T-helper 22 cell (primary cell): Measurements from ENCODE around the gene FREM1.

Experiments used
- DNase-seq: peaks from one replicate; pipeline ENCODE4 v3.0.0-alpha.2; 2020; ENCODE audit warnings: low read depth

FREM1 gene

DNA sequence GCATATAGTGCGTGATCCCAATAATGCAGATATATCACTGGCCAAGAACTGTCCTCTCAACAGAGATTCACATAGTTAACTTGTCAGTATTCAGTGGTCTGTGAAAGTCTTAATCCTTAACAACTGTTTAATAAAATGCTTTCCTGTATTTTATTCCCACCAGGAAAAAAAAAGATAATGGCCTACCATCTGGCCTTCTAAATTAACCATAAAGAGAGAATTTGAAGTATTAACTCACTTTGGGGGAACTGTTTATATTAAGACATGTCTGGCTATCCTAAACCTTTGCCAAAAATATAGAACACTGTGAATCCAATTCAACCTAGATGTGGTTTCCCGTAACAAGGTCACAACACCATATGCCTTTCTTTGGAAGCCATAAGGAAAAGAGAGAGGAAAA is 818 bp upstream of the FREM1 start:
- no peak for DNase-seq

DNA sequence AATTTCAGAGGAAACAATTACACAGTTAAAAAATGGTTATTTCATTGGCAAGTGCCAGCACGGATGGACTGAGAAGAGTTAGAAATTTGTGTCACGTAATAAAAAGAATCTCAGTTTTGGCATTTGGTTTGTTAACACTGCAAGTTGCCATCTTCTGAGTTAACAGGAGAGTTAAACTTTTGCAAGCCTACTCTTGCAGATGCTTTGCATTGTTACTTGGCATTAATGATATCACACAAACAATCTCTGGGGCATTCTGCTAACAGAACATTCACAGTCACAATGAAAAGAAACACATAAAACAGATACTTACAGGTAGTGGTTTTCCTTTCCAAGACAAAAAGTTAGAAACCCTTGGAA is 647 bp downstream of the FREM1 start:
- DNase-seq, result no peak

DNA sequence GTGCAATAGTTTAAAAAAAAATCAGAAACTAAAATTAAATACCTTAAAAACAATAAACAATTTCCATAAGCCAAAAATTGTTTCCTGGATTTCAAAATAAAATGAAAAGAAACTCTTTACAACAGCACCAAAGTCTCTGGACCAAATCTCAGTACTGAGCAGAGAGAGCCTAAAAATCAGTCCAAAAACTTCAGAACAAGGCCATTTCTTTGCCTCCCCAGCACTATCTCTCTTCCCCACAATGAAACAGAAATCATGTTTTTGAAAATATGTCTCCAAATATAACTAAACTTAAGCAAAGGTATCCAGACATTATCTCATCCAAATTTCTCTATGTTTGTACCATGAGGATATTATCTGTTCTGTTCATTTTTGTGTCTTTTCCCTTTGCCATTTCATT is 1.0 kb downstream of the FREM1 start:
- no peak for DNase-seq

DNA sequence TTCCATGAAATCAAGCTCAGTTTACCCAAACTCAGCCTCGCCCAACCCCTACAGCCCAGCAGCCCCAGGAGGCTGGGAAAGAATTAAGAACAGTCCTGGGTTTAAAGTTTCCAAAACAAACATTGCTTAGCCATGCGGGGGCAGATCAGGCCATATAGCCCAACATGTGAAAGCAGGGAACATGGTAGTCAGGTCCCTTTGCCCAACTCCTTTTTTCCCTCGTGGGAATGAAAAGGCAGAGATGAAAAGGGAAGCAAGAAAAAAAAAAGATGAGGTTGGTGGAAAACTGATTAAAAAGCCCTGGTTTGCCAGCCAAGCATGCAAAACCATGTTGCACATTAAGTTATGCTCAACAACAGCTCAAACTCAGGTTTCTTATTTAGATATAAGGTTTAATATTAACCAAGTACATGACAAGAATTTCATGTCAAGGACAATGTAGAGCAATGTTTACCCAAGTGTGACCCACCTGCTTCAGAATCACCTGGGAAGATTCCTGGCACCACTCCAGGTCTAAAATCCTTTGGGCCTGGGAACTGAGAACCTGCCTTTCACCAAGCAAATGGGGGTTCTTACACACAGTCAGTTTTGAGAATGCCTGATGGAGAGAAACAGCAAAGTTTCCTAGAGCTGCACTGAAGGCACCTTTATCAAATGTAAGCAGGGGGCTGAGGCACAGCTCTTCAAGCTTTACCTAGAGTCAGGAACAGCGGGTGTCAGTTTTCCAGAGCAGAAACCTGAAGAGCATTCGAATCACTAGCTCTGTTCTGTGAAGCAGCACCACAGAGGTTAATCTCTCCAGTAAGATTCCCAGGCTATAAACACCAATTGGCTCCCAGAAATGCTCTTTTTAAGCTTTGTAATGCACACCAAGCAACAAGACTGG is 1.7 kb downstream of the FREM1 start:
- DNase-seq, result no peak

DNA sequence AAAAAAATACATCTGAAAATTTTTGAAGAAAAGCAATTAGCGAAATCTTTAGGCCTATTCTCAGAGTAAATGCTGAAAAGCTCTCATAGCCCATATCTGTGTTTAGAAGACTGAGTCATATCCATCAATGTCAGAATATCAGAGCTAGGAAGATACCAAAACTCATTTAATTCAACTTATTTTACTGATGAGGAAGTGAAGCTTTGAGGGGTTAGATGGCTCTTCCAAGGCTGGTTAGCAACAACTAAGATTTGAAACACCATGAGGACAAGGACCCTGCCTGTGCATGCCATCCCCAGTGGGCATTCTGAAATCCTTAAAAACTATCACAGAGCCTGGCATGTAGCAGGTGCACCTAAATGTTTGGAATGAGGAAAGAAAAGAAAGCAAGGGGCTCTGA is 2.5 kb downstream of the FREM1 start:
- no peak for DNase-seq

DNA sequence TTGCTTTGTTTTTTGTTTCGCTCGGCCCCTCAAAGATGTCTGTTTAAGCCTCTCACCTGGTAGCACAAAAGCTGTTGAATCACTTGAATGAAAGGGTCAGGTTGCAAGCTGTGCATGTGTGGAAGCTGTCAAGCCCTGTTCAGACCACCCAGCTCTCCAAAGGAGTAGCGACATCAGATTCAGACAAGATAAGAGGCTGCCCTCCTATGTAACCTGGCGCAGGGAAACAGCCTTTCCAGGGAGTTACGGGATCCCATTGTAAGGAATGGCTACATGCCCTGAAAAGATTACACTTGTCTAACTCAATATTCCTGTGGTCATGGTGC is 2.9 kb downstream of the FREM1 start:
- no peak for DNase-seq

DNA sequence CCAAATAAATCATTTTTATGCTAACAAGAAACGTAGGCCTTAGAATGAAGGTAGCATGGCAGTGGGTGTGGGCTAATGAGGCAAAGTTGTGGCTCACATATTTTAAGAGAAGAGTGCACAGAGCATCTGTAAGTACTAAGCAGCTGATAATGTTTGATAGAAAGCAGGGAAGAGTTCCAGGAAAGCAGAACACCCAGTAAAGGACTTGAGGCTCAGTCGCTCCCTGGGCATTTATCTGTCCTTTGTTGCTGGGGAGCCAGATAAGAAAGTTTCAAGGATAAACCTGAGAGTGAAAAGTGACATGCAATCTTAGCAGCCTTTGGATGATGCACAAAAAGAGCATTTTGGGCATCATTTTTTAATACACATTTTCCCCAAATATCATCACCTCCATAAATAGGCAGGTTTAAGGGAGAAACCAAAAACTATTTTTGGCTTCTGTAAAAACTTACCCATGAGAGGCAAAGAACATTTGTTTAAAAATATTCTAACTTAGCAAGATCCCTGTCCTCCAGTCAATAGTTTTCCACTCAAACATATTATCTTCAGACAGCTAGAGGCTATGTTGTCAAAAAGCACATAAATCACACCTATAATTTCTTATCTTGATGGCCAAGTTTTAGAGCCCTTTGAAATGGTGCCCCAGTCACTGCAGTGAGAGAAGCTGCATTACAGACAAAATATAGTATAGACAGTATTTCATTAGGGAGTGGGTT is 3.4 kb downstream of the FREM1 start:
- no peak for DNase-seq

DNA sequence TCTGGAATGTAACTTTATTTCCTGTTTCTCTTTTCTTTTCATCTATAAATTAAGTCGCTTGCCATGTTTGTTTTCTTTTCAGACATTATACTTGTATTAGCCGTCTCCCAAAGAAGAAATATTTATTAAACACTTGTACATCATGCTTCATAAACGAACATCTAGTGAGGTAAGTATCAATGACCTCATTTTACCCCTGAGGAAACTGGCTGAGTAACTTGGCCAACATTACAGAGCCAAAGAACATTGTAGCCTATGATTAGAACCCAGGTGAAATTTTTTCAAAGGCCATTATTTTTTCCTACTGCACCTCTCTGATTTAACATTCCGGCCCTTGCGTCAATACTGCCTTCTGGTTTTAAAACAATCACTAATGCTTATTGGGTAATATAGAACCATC is 4.2 kb downstream of the FREM1 start:
- DNase-seq, result no peak

DNA sequence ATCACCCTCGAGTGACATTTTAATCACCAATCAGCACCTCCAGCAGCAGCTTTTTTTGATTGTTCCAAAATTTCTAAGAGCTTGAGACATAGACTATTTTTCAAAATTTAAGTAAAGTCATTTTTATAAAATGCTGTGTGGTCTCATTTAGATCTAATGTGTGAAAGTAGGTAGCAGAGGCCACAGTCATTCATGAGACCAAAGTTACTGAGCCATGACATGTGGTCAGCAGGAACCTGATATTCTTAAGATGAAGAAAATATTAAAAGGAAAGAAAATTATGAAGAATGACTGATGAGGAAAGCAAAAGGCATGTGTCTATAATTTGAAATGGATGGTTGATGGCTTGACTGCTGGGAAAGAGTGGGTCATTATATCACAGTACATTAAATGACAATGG is 7.2 kb downstream of the FREM1 start:
- DNase-seq, result no peak

DNA sequence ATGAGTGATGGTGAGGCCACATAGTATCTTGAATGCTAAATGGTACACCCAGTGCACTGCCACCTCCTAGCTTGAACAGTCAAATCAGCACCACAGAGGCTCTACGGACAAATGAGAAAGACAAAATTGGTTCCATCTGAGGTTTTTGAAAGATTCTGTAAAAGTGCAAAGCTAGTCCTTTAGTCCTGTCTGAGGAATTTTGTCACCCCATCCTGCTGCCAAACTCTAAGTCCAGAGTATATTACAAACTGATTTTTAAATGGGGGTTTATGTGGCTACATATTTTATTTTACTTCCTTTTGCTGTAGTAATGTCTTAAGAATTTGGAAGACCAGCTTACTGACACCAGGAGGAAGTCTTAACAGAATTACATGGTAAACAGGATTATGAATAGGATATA is 7.7 kb downstream of the FREM1 start:
- DNase-seq, result no peak

DNA sequence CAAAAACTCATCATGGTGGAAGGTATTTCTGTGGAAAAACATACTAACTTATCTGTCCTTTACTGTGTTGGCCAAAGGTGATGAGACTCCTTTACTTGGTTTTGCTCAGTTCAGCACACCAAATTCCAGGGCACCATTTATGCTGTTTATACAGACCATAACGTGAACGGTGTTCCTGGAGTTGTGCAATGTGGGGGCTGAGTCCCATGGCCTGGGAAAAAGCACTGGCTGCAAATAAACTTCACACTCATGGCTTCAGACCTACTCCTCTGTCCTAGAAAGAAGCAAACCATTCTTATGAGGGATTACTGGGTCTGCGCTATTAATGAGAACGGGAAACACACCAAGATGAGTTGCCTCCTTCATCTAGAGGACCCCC is 10.4 kb downstream of the FREM1 start:
- no peak for DNase-seq

DNA sequence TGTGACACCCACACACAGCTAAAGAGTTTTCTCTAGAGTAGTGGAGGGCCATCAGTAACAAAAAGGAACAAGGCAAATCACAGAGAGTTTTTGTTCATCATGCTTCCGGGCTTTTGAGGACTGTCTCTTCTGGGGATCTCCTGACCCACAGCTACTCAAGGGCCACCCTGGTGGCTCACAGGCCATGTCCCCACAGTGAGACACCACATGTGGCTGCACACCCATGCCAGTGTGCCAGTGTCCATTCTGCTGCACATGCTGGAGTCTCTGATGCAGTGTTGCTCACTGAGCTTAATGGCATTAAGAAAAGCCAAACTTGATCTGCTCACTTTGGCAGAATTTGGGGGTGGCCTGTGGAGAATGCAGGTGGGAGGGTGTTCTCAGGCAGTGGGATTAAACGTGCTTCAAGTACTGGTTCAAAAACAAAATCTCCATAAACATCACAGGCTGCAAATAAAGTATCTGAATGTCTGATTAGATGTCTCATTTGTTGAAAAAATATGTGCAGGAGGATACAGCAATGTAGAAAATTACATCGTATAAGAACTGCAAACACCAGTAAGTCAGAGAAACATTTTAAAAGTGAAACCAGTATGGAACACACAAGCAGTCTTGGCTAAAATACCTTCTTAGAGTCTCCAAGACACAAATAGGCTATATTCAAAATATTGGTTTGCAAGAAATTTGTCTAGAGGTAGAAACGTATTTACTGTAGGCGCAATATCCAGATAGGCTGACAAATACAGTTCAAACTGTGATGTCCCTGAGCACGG is 11.0 kb downstream of the FREM1 start:
- DNase-seq, result no peak

DNA sequence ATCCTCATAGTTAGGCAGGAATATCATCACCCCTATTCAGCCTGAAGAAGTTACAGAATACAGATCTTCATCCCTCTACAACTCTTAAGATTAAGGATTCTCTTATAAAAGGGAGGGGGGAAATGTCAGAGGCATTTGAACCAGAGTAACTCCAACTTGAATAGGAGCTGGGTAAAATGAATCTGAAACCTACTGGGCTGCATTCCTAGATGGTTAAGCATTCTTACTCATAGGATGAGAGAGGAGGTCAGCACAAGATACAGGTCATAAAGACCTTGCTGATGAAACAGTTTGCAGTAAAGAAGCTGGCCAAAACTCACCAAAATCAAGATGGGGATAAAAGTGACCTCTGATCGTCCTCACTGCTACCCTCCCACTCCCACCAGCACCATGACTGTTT is 14.4 kb downstream of the FREM1 start:
- DNase-seq, result no peak

DNA sequence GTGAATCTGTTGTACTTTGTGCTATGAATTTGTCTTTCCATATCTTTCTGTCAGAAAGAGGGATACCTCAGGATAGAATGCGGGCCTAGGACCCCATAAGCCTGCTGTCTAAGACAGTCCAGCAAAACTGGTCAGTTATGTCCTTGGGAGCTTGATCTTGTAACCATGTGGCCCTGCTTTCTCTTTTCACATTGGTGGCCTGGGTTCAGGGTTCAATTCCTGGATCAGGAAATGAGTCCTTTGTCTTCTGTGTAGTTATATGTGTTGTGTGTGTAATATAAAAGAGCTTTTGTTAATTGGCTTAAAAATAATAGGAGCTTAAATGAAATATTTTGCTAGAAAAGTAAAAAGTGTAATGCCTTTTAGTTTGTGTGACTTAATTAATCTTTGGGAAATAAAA is 16.9 kb downstream of the FREM1 start:
- DNase-seq, result no peak

DNA sequence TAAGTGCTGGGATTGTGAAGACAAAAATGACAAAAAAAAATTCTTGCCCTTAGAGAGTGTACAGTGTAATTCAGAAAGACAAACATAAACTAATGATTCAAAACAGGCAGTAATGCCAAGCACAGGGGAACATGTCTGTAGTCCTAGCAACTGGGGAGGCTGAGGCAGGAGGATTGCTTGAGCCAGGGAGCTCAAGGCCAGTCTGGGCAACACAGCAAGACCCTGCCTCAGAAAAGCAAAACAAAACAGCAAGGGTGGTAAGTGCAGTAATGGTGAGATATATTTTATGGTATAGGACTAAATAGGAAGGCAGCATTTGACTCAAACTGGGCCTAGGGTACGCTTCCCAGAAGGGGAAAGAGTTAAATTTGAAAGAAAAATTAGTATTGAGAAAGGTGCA is 18.9 kb downstream of the FREM1 start:
- DNase-seq, result no peak

DNA sequence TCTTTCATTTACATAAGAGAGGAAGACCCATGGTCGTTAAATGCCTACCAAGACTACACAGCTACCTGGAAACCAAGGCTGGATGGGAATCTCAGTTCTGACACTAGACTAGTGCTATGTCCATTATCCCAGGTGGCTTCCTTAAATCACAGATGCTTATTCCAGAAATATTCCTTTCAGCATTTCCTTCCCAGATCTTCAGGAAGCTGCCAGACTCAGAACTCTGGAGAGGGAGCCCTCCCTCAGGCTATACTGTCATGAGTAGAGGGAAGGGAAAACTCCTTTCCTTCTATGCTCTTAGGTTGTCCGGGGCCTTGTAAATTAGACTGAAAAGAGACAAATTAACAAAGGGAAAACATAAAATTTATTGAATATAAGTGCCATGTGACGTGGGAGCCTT is 20.8 kb downstream of the FREM1 start:
- no peak for DNase-seq

DNA sequence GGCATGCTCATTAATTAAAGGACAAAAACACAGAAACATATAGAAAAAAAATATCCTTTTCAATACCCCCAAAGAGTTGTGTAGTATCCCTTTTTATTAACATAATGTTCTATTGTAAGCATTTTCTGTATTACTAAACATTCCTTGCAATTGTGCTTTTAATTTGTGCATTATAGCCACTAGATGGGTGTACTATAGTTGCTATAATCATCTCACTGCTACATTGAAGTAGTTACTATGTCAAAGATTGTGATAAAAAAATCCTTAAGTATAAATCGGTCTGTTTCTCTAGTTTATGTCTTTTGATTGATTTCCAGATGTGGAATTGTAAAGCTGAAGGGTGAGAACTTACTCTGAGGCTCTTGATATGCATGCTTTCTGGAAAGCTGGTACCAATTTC is 21.4 kb downstream of the FREM1 start:
- no peak for DNase-seq

DNA sequence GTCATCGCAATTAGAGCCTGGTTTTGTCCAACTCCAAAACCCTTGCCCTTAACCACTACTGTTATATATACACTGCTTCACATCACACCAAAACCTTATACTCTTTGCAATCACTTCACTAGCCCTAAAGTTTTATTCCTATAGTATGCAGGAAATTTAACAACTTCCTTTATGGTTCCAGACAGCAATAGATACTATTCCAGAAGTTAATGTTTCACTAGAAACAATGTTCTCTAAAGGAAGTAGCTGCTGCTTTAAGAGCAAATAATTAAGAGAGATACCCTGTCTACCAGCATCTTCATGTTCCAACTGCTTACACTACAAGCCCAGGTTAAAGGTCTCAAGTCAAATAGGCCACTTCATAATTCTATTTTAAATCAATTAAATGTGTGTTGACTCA is 22.0 kb downstream of the FREM1 start:
- DNase-seq, result no peak

DNA sequence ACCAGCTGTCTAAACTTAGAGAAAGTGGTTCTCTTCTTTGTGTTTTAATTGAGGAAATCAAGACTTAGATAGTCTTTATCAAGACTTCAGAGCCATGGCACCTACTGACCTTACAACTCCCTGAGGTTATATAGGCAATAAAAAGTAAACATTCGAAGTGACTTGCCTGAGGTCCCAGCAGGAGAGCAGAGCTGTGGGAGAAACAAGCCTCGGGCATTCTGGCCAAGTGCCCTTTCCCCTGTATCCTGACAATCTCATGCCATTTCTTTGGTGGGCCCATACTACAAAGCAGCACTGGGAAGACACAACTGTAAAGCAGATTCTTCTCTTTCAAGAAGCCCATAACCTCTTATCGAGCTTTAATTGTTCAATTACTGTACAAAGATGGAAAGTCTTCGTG is 23.1 kb downstream of the FREM1 start:
- no peak for DNase-seq

DNA sequence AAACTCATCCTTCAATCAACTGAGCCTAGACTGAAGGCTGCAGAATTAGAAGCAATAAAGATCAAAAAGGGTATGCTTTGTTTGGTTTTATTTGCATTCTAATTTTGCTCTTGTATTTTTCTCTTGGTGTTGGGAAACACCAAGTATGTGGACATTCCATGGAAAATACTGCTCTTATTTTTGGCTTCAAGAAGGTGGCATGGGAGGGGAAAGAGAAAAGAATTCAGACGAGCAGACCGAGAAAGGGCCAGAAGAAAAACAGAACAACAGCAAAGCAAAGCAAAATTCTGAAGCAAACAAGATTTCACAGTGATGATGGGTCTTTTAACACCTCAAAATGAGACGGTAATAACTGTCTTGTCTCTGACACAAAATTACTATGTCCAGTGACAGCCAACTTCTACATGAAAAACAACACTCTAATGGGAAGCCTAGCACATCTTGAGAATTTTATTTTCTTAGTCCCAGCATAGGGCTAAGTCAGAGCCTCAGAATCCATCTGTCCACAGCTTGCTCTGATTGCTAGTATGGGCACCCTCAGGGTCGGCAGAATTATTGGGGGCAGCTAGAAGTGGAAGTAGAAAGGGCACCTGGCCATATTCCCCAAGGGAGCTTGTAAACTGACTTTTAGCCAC is 26.8 kb downstream of the FREM1 start:
- no peak for DNase-seq

DNA sequence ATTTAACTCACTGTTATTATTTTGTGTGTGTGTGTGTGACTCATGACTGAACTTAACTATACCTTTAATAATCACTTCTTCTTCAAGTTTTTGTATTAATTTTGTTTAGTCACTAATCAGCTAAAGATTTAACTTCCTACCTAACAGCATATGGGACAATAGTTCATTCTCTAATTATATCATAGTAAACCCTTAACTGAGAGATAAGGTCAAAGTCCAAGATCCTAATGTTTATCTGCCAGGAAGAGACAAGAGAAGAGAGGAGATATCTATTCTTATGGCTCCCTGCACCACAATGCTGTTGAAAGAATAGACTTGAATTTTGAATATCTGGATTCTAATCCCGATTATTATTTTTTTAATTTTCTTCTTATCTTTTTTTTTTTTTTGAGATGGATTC is 28.1 kb downstream of the FREM1 start:
- no peak for DNase-seq

DNA sequence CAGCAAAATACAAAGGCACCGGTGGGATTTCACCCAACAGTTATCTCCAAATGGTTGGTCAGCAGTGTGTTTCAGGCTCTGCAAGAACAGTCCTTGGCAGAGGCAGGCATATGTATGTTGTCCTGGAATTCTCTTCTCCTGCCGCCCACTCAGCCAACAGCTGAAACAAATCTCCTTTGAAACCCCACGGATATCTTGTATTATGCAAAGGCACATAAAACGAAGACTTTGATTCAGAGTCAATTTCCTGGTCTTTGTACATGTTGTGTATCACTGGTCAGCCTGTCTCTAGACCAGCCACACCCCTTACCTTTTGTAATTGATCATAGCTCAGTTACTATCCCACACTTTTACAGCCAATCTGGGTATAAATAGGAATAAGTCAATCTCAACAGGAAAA is 29.2 kb downstream of the FREM1 start:
- DNase-seq, result no peak

DNA sequence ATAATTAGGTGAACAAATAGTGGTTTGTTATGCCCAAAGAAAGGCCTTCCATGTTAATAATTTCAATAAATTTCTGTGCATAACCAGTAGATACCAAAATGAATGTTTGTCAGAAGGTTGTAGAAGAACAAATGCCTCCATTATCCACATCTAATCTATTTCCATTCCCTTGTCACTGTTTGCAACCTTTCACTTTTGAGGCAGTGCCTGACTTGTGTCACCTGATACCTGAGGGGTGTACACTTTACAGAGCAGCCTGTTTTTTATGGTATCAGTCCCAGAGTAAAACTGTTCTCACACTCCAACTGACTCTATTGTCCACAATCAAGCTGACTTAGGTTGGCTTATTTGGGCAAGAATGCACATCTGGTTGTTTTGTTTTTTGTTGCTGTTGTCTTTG is 40.1 kb downstream of the FREM1 start:
- DNase-seq, result no peak
